PC-9 (cell line): ENCODE results near the gene KBTBD8. TPM values are rescaled to one million over a fixed set of nuclear protein-coding genes. Genes with fewer than 3 reads are reported as not detected.

Experiments
- BruUV-seq: library from RNA; stranded (reverse); fragments of 400-500 nt; replicated peaks from 2 replicates; lab custom pipeline; 2021; lab: Mats Ljungman, UMichigan
- CTCF ChIA-PET: fragments of 300-600 bp; sonication (Branson Sonifier 250); formaldehyde crosslinking; loops from one replicate; lab custom pipeline; 2022; ENCODE audit warnings: antibody characterized with exemption; lab: Charles Lee
- POLR2A ChIA-PET: fragments of 300-600 bp; sonication (Branson Sonifier 250); formaldehyde crosslinking; loops from one replicate; lab custom pipeline; 2022; ENCODE audit warnings: antibody characterized with exemption; ENCODE audit not compliant: unreplicated experiment; lab: Charles Lee
- DNase-seq, 2 experiments: peaks; one replicate each; pipeline versions ENCODE4 v3.0.0 to v3.0.0-alpha.2; 2015 to 2022; ENCODE audit warnings: mixed read lengths in 1 of 2
- H2AFZ ChIP-seq: fragments of 200-600 bp; sonication (generic); 2 replicates; pipeline ENCODE4 v1.8.1; 2017; ENCODE audit warnings: antibody characterized with exemption
- H3F3A ChIP-seq: fragments of 200-600 bp; sonication (generic); 2 replicates; pipeline ENCODE4 v1.8.1; 2017; ENCODE audit warnings: antibody characterized with exemption, mild to moderate bottlenecking, low read depth; ENCODE audit not compliant: insufficient read depth
- H3K27ac ChIP-seq: fragments of 200-600 bp; sonication (generic); 2 replicates; pipeline ENCODE4 v1.6.1; 2016; ENCODE audit warnings: mixed run types
- H3K27me3 ChIP-seq: fragments of 200-600 bp; sonication (generic); 2 replicates; pipeline ENCODE4 v1.6.1; 2016; ENCODE audit warnings: low read depth, mixed run types; ENCODE audit not compliant: insufficient read depth
- H3K36me3 ChIP-seq: fragments of 200-600 bp; sonication (generic); 2 replicates; pipeline ENCODE4 v1.6.1; 2016; ENCODE audit warnings: low read depth, mixed run types
- H3K4me1 ChIP-seq: fragments of 200-600 bp; sonication (generic); replicated peaks from 2 replicates; pipeline ENCODE4 v1.6.1; 2016; ENCODE audit warnings: mixed run types; ENCODE audit not compliant: insufficient read depth
- H3K4me2 ChIP-seq: fragments of 200-600 bp; sonication (generic); 2 replicates; pipeline ENCODE4 v1.6.1; 2017; ENCODE audit warnings: mixed run types
- H3K4me3 ChIP-seq: fragments of 200-600 bp; sonication (generic); 2 replicates; pipeline ENCODE4 v1.6.1; 2016; ENCODE audit warnings: mixed run types
- H3K79me2 ChIP-seq: fragments of 200-600 bp; sonication (generic); 2 replicates; pipeline ENCODE4 v1.6.1; 2017; ENCODE audit warnings: low read depth, mixed run types
- H3K9me2 ChIP-seq: fragments of 200-600 bp; sonication (generic); 2 replicates; pipeline ENCODE4 v1.8.1; 2017; ENCODE audit warnings: mild to moderate bottlenecking; ENCODE audit not compliant: insufficient read depth
- H3K9me3 ChIP-seq: fragments of 200-600 bp; sonication (generic); 2 replicates; pipeline ENCODE4 v1.8.1; 2016; ENCODE audit warnings: low read depth; ENCODE audit not compliant: insufficient read depth
- H4K20me1 ChIP-seq: fragments of 200-600 bp; sonication (generic); 2 replicates; pipeline ENCODE4 v1.8.1; 2017; ENCODE audit not compliant: insufficient read depth
- CTCF ChIP-seq: fragments of 200-600 bp; sonication (generic); conservative IDR thresholded peaks from 2 replicates; pipeline ENCODE4 v1.6.1; 2017; ENCODE audit warnings: mixed run types, antibody characterized with exemption, mild to moderate bottlenecking, moderate library complexity
- EZH2 ChIP-seq: fragments of 200-600 bp; sonication (generic); IDR thresholded peaks from 2 replicates; pipeline ENCODE4 v1.8.0; 2017; ENCODE audit warnings: antibody characterized with exemption, low read depth
- intact Hi-C: fragments of 100-400 bp; cut with micrococcal nuclease; formaldehyde crosslinking; loops from one replicate; pipeline ENCODE4 v1.10.0; 2022; ENCODE audit not compliant: unreplicated experiment
- total RNA-seq: library from RNA; stranded (reverse); gene quantifications from 2 replicates; pipeline ENCODE4 v1.2.3, GENCODE V29; 2021

KBTBD8 gene
- total RNA-seq, 1 experiment from 2014 or later, result not detected

GRCh38 chr3:66989241-66989640 lies 8.9 kb upstream of the KBTBD8 start:
- no peaks in the 10 kb centered on the region for H3K79me2 ChIP-seq
- no peaks in the 10 kb centered on the region for H4K20me1 ChIP-seq
- BruUV-seq, result no TSS peak
- intact Hi-C loops, result no loop called here
- H3K27me3 ChIP-seq, result peaks cover 12% of the 10 kb centered on the region; the same call in 1 of the 2 replicates
- H3K36me3 ChIP-seq, result no peaks in the 10 kb centered on the region
- no peaks in the 10 kb centered on the region for H3F3A ChIP-seq
- DNase-seq, result no peak
- no peaks in the 10 kb centered on the region for H3K4me1 ChIP-seq
- H2AFZ ChIP-seq, result no peak overlapping the region
- TF ChIP-seq CTCF, result no peak
- no peak for TF ChIP-seq EZH2
- no peak overlapping the region for H3K4me2 ChIP-seq
- ChIA-PET CTCF (no interaction called here), POLR2A (no interaction called here)
- H3K9me3 ChIP-seq, result 0 out of 2 replicates have a peak, but pooled peaks cover 5% of the 10 kb centered on the region
- H3K4me3 ChIP-seq, result no peak overlapping the region
- no peak overlapping the region for H3K27ac ChIP-seq
- H3K9me2 ChIP-seq, result no peaks in the 10 kb centered on the region

GRCh38 chr3:66989860-66990696 lies 8.0 kb upstream of the KBTBD8 start:
- POLR2A ChIA-PET, result interaction anchor here (0.6 kb wide), 1 partner anchor 448 kb away, joined by 8 read pairs; no protein-coding TSS in a partner anchor
- no TSS peak for BruUV-seq
- DNase-seq, result peak in 1 of 2 experiments; percentile 36

GRCh38 chr3:66991459-66991858 lies 6.6 kb upstream of the KBTBD8 start:
- H3K79me2 ChIP-seq, result no peaks in the 10 kb centered on the region
- no peak overlapping the region for H3K27ac ChIP-seq
- peak in 1 of 2 experiments; percentile 39 for DNase-seq
- intact Hi-C loops, result no loop called here
- ChIA-PET CTCF (no interaction called here), POLR2A (no interaction called here)
- H3K9me2 ChIP-seq, result no peaks in the 10 kb centered on the region
- H2AFZ ChIP-seq, result no peak overlapping the region
- H3K4me3 ChIP-seq, result no peak overlapping the region
- H4K20me1 ChIP-seq, result no peaks in the 10 kb centered on the region
- no peak for TF ChIP-seq EZH2
- TF ChIP-seq CTCF, result no peak
- H3K4me1 ChIP-seq, result no peaks in the 10 kb centered on the region
- BruUV-seq, result no TSS peak
- no peaks in the 10 kb centered on the region for H3F3A ChIP-seq
- no peak overlapping the region for H3K4me2 ChIP-seq
- H3K9me3 ChIP-seq, result 0 out of 2 replicates have a peak, but pooled peaks cover 5% of the 10 kb centered on the region
- 0 out of 2 replicates have a peak, but pooled peaks cover under 1% of the 10 kb centered on the region for H3K27me3 ChIP-seq
- no peaks in the 10 kb centered on the region for H3K36me3 ChIP-seq

More at GRCh38 chr3:66989860-66990696, 8.0 kb upstream of the KBTBD8 start:
- intact Hi-C loops, result no loop called here
- H3K79me2 ChIP-seq, result no peaks in the 10 kb centered on the region
- no peaks in the 10 kb centered on the region for H3K9me2 ChIP-seq
- H2AFZ ChIP-seq, result peak overlapping the region; percentile 86
- CTCF ChIA-PET, result no interaction called here
- TF ChIP-seq CTCF, result no peak; the same call in 1 of the 2 replicates
- no peak for TF ChIP-seq EZH2
- no peaks in the 10 kb centered on the region for H3F3A ChIP-seq
- peak overlapping the region; percentile 62 for H3K4me2 ChIP-seq
- no peak overlapping the region for H3K27ac ChIP-seq
- peak overlapping the region; percentile 44; the same call in 1 of the 2 replicates for H3K4me3 ChIP-seq
- no peaks in the 10 kb centered on the region for H3K36me3 ChIP-seq
- H4K20me1 ChIP-seq, result no peaks in the 10 kb centered on the region
- no peaks in the 10 kb centered on the region for H3K4me1 ChIP-seq
- H3K27me3 ChIP-seq, result peaks cover 12% of the 10 kb centered on the region; the same call in 1 of the 2 replicates
- 0 out of 2 replicates have a peak, but pooled peaks cover 5% of the 10 kb centered on the region for H3K9me3 ChIP-seq
